ENCODE data around the gene HOXB1.
"Not testable (repeated sequence)": the region's sequence is repeated elsewhere in the genome, so short reads cannot be mapped to it uniquely, and the experiment has no call there.

HOXB1 gene

GRCh38 chr17:48497103-48497502 is 33.7 kb downstream of the HOXB1 start:
- DNase-seq (ENCODE audit: low read depth in 3 of 3) = no peak

DNA sequence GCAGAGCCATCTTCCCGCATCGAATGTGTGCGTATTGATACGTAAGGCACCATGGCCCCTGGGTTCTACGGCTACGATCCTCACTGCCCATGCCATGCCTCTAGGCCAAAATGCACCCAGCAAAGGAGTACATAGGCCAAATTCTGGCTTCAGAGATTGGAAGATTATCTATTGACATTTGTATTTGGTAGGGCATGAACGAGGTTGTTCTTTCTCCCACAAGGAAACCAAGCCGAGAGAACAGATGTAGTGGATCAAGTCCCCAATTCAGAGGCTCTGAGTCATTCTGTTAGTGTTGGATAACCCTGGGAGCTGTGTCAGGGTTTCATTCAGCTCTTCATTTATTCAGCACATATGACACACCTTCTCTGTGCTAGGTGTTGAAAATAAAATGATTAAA is 36.5 kb downstream of the HOXB1 start:
- no peak for DNase-seq (ENCODE audit: low read depth in 3 of 3)

- peak in 2 of 3 experiments; percentile 38 to 60 for DNase-seq (ENCODE audit: low read depth in 3 of 3)
These were observed 38.2 kb downstream of the HOXB1 start for GRCh38 chr17:48492401-48493298.

- no peak for DNase-seq (ENCODE audit: low read depth in 3 of 3)
These were observed 39.1 kb downstream of the HOXB1 start for GRCh38 chr17:48491527-48492273.

- DNase-seq (ENCODE audit: low read depth in 3 of 3) = no peak
These were observed 40.3 kb downstream of the HOXB1 start for GRCh38 chr17:48490451-48490892.

DNA sequence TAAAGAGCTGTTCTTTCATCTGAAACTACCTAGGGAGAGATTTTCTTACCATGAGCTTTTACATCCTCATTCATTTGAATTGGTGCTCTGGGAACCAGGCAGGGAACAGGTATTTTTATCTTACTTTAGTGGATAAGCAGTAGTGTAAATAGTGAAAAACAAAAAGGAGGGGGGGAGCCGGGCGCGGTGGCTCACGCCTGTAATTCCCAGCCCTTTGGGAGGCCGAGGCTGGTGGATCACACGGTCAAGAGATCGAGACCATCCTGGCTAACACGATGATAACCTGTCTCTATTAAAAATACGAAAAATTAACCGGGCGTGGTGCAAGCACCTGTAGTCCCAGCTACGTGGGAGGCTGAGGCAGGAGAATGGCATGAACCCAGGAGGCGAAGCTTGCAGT is 41.0 kb downstream of the HOXB1 start:
- DNase-seq (ENCODE audit: low read depth in 3 of 3) = no peak

GRCh38 chr17:48488548-48489106 is 42.2 kb downstream of the HOXB1 start:
- no peak for DNase-seq (ENCODE audit: low read depth in 3 of 3)

DNA sequence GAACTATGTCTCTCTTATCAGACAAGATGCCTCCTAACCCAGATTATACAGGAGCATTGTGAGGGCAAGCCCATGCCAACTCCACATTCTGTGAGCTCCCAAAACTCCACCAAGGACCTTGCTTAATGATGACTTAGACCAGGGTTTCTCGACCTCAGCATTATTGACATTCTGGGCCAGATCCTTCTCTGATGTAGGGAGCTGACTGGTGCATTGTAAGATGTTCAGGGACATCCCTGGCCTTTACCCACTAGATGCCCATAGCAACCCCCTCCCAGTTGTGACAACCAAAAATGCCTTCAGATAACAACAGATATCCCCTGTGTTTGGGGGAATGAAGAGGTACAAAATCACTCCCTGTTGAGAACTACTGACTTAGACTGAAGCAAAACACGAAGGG is 43.6 kb downstream of the HOXB1 start:
- DNase-seq (ENCODE audit: low read depth in 3 of 3) = no peak

DNA sequence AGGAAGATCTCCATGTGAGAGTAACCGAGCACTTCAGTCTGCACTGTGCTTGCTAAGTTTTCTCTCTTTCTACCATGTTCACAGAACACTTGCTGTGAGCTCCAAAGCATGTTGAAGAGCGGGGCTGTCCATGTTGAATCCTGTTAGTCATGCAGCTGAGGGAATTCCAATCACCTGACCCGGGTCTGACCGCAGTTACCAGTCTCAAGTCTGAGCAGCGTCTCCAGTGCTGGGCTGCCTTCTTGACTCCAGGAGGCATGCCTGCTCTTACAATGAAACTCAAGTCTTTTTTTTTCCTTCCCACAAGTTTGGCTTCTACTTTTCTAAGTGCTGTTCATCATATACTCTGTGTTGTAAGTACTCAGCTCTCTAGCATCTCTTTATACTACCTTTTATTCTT is 44.3 kb downstream of the HOXB1 start:
- no peak for DNase-seq (ENCODE audit: low read depth in 3 of 3)

DNA sequence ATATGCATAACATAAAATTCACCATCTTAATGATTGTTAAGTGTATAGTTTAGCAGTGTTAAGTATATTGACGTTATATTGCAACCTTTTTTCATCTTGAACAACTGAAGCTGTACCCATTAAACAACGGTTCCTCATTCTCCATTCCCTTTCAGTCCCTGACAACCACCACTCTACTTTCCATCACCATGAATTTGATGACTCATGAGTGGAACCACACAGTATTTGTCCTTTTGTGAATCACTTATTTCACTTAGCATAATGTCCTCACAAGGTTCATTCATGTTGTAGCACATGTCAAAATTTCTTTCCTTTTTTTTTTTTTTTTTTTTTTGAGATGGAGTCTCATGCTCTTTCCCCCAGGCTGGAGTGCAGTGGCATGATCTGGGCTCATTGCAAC is 46.0 kb downstream of the HOXB1 start:
- DNase-seq (ENCODE audit: low read depth in 3 of 3) = no peak

- no peak for DNase-seq (ENCODE audit: low read depth in 3 of 3)
These were observed 46.6 kb downstream of the HOXB1 start for GRCh38 chr17:48484256-48484655.

GRCh38 chr17:48483471-48484131 is 47.2 kb downstream of the HOXB1 start:
- DNase-seq (ENCODE audit: low read depth in 3 of 3) = peak in 1 of 3 experiments; percentile 50

DNA sequence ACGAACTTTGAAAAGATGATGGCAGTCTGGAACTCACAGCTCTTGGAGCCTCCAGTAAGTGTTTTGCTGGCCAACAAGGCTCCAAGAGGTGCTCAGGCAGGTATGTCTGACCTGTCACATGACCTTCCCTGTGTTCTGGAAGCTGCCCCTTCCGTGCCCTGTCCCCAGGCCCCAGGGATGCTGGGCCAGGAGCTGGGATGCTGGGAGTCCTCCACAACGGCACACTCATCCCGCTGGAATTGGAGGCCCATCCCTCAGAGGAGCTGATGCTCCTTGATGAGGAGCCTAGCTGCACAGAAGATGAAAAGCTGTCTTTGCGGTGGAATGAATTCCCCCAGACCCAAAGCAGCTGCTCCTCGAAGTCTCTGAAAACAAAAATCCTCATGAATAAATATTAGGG is 47.8 kb downstream of the HOXB1 start:
- DNase-seq (ENCODE audit: low read depth in 3 of 3) = no peak

DNA sequence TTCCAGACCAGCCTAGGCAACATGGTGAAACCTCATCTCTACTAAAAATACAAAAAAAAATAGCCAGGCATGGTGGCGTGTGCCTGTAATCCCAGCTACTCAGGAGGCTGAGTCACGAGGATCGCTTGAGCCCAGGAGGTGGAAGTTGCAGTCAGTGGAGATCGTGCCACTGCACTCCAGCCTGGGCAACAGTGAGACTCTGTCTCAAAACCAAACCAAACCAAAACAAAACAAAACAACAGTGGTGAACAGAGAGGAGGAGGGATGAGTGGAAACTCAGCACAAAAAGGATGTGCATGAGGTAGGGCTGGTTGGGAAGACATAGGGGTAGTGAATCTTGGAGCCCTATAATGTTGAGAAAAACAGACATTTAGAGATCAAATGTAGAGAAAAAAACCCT is 48.5 kb downstream of the HOXB1 start:
- not testable (repeated sequence) for DNase-seq (ENCODE audit: low read depth in 3 of 3)

DNA sequence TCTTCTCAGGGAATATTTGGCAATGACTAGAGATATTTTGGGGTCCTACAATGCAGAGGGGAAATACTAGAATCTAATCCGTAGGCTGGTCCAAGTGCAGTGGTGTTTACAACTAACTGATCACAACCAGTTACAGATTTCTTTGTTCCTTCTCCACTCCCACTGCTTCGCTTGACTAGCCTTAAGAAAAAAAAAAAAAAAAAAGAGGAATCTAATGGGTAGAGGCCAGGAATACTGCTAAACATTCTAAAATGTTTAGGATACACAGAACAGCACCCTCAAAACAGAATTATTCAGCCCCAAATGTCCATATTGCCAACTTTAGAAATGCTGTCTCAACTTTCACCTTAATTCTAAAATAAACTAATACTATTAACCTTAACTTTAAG is 51.8 kb downstream of the HOXB1 start:
- no peak for DNase-seq (ENCODE audit: low read depth in 3 of 3)
